HG02885 (cell line): Measurements from ENCODE around the gene ANKRD20A1.
"Not testable (repeated sequence)": the region's sequence is repeated elsewhere in the genome, so short reads cannot be mapped to it uniquely, and the experiment has no call there.

Experiments used
- ATAC-seq: cut with Tn5 transposase; IDR thresholded peaks from one replicate; pipeline ENCODE4 v1.9.1; 2021; ENCODE audit warnings: mild to moderate bottlenecking; ENCODE audit not compliant: unreplicated experiment, poor library complexity

The ANKRD20A1 gene

GRCh38 chr9:67858871-67859270, at the start of gene ANKRD20A1:
Gene ANKRD20A1 (plus strand): TSS chr9:67858931. CDS start chr9:67859427, 496 bp downstream.
- ATAC-seq = not testable (repeated sequence)

GRCh38 chr9:67832088-67832487, 26.6 kb upstream of the ANKRD20A1 start:
- ATAC-seq = not testable (repeated sequence)
